ENCODE measurements around the gene PLEKHB1.
A peak's percentile ranks its signal among the peaks of the same experiment; 100 is the strongest.

The PLEKHB1 gene

DNA sequence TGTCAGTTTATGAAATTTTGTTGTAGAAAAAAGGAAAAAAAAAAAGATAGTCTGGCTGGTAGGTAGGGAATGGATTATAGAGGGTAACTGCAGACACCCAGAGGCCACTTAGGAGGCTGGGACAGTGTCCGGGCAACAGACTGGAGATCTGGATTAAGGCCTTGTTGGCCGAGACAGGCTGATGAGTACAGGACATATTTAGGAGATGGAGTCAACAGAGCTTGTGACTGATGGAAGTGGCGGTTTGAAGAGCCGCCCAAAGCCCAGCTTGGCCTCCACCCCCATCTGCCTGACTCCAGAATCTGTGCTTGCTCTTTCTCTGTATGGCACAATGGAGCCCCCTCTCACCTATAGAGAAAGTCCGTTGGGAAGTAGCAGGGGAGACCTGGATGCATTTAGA, 7.6 kb downstream of the PLEKHB1 start:
- TF ChIP-seq, protein P1, sequence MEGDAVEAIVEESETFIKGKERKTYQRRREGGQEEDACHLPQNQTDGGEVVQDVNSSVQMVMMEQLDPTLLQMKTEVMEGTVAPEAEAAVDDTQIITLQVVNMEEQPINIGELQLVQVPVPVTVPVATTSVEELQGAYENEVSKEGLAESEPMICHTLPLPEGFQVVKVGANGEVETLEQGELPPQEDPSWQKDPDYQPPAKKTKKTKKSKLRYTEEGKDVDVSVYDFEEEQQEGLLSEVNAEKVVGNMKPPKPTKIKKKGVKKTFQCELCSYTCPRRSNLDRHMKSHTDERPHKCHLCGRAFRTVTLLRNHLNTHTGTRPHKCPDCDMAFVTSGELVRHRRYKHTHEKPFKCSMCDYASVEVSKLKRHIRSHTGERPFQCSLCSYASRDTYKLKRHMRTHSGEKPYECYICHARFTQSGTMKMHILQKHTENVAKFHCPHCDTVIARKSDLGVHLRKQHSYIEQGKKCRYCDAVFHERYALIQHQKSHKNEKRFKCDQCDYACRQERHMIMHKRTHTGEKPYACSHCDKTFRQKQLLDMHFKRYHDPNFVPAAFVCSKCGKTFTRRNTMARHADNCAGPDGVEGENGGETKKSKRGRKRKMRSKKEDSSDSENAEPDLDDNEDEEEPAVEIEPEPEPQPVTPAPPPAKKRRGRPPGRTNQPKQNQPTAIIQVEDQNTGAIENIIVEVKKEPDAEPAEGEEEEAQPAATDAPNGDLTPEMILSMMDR (IDR thresholded peaks at IDR 0.05; ENCODE audit: low read depth, low read length): no peak
- no peak overlapping the region for H3K4me3 ChIP-seq (ENCODE audit: low read depth, low read length)

- TF ChIP-seq, protein P1 (IDR thresholded peaks at IDR 0.05; ENCODE audit: low read depth, low read length): no peak
- H3K4me3 ChIP-seq (ENCODE audit: low read depth, low read length): no peak overlapping the region
These were observed 8.2 kb downstream of the PLEKHB1 start for GRCh38 chr11:73654482-73655021.

DNA sequence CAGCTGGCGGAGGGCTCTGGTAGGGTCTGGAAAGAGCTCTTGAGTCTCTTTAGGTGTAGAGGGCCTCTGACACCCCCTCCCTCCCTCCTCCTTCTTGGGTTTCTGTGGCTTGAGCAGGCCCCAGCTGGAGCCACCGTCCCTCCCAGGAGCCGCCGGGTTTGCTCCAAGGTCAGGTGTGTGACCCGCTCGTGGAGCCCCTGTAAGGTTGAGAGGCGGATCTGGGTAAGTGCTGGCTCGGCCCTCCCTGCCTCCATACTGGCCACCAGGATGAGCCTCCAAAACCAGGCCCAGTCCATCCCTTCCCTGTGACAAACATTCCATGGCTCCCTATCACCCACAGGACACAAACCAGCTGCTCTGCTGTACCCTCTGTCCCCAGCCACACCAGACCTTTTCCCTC, 9.3 kb downstream of the PLEKHB1 start:
- TF ChIP-seq, protein P1 (IDR thresholded peaks at IDR 0.05; ENCODE audit: low read depth, low read length): no peak
- no peak overlapping the region for H3K4me3 ChIP-seq (ENCODE audit: low read depth, low read length)

- no peak overlapping the region for H3K4me3 ChIP-seq (ENCODE audit: low read depth, low read length)
- TF ChIP-seq, protein P1 (IDR thresholded peaks at IDR 0.05; ENCODE audit: low read depth, low read length): no peak
These were observed 10.6 kb downstream of the PLEKHB1 start for GRCh38 chr11:73656985-73657384.

DNA sequence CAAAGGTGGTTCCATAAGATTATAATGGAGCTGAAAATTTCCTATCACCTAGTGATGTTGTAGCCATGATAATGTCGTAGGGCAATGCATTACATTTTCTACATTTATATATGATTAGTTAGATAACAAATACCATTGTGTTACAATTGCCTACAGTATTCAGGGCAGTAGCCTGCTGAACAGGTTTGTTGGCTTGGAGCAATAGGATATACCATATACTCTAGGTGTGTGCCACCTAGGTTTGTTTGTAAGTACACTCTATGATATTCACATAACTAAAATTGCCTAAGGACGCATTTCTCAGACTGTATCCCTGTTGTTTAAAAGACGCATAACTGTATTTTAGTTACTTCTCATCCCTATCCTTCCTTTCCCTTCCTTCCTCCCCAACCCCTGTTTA, 13.6 kb downstream of the PLEKHB1 start:
- no peak overlapping the region for H3K4me3 ChIP-seq (ENCODE audit: low read depth, low read length)
- TF ChIP-seq, protein P1 (IDR thresholded peaks at IDR 0.05; ENCODE audit: low read depth, low read length): no peak

DNA sequence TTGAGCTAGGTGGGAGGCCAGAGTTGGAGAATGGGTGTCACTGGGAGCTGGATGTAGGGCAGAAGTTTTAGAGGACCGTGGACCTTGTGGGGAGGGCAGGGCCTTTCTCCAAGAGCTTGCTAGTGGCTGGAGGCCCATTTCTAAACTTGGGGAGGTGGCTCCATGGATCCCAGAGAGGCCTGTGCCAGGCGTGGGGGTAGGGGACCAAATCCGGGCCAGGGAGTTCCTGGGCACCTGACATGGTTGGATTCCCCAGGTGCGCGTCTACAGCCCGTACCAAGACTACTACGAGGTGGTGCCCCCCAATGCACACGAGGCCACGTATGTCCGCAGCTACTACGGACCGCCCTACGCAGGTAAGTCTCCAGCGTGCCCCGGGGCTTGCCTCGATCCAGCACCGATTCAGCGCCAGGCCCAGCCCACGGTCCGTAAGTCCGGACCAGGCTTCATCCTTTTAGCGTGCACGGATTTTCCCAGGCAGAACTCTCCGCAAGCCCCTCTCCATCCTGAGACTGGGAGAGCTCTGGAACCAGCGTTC, 14.2 kb downstream of the PLEKHB1 start:
- peak overlapping the region; percentile 23 for H3K4me3 ChIP-seq (ENCODE audit: low read depth, low read length)
- TF ChIP-seq, protein P1 (IDR thresholded peaks at IDR 0.05; ENCODE audit: low read depth, low read length): no peak

- peak overlapping the region; percentile 45 for H3K4me3 ChIP-seq (ENCODE audit: low read depth, low read length)
These were observed 14.8 kb downstream of the PLEKHB1 start for GRCh38 chr11:73661035-73661628.

More at GRCh38 chr11:73661035-73661628, 14.8 kb downstream of the PLEKHB1 start:
- TF ChIP-seq, protein P1 (IDR thresholded peaks at IDR 0.05; ENCODE audit: low read depth, low read length): peak; percentile 94

Data from WI38 (cell line).